Measurements from ENCODE around the gene SERPINA3.

DNA sequence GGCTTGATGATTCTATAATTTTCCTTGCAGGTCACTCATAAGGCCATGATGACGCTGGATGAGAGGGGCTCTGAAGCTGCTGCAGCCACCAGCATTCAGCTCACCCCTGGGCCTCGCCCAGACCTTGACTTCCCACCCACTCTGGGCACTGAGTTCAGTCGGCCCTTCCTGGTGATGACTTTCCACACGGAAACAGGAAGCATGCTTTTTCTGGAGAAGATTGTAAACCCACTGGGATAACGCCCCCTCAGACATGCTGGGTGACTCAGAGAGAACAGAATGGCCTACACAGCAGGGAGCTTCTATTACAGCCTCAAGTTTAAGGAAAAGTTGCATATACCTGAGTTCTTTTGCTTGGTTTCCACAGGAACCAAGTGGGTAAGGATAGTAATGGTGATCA is 34.3 kb downstream of the SERPINA3 start:
- TF ChIP-seq CTCF (IDR thresholded peaks at IDR 0.05): no peak
- TF ChIP-seq POLR2A (IDR thresholded peaks at IDR 0.05): no peak

Data from uterus (tissue), 2 donors.